H1 (cell line): ENCODE measurements around the gene CCDC30. TPM values are rescaled to one million over a fixed set of nuclear protein-coding genes. Genes with fewer than 3 reads are reported as not detected.

Experiments used
- ASH2L ChIP-seq: fragments of 200-600, 300-600 bp; sonication (generic); IDR thresholded peaks from one replicate; pipeline ENCODE4 v1.7.1; 2017; ENCODE audit warnings: low read length
- CBX5 ChIP-seq: fragments of 300-800, 300-1000 bp; sonication (generic); IDR thresholded peaks from 2 replicates; pipeline ENCODE4 v1.7.1; 2016; ENCODE audit warnings: antibody characterized with exemption, low read length, low read depth
- CHD1 ChIP-seq: IDR thresholded peaks from 2 replicates; pipeline ENCODE4 v1.6.1; 2012; ENCODE audit warnings: low read depth, low read length, improper control_type of control experiment
- CHD7 ChIP-seq: fragments of 300-600 bp; sonication (generic); IDR thresholded peaks from 2 replicates; pipeline ENCODE4 v1.7.1; 2012; ENCODE audit warnings: low read length, moderate library complexity, mild to moderate bottlenecking, inconsistent platforms; ENCODE audit not compliant: insufficient replicate concordance
- CREB1 ChIP-seq: IDR thresholded peaks from 2 replicates; pipeline ENCODE4 v1.6.1; 2012; ENCODE audit warnings: inconsistent platforms
- CTCF ChIP-seq, 3 experiments: IDR thresholded peaks; 1 replicate in 2 of 3; 2 replicates in 1 of 3; pipeline versions ENCODE4 v1.5.1 to v1.6.1; 2011; ENCODE audit warnings: low read length in 3 of 3, mild to moderate bottlenecking in 3 of 3, inconsistent platforms in 2 of 3, low read depth in 1 of 3, moderate library complexity in 1 of 3; ENCODE audit not compliant: insufficient read depth in 1 of 3; ENCODE audit errors: control extremely low read depth in 1 of 3
- KDM5A ChIP-seq: fragments of 200-600 bp; IDR thresholded peaks from 2 replicates; pipeline ENCODE4 v1.7.1; 2012; ENCODE audit warnings: mild to moderate bottlenecking, low read length, inconsistent platforms, mixed read lengths
- RNF2 ChIP-seq: fragments of 200-900, 300-1000 bp; sonication (generic); IDR thresholded peaks from 2 replicates; pipeline ENCODE4 v1.7.1; 2016; ENCODE audit warnings: borderline replicate concordance, low read depth, mild to moderate bottlenecking, antibody characterized with exemption, low read length; ENCODE audit not compliant: poor library complexity, severe bottlenecking; ENCODE audit errors: missing control alignments
- SRF ChIP-seq: IDR thresholded peaks from 2 replicates; pipeline ENCODE4 v1.6.1; 2011; ENCODE audit warnings: mild to moderate bottlenecking, low read depth, low read length, moderate library complexity
- TEAD4 ChIP-seq: IDR thresholded peaks from 2 replicates; pipeline ENCODE4 v1.6.1; 2012; ENCODE audit warnings: low read depth, low read length, inconsistent platforms, mixed read lengths
- polyA plus RNA-seq, 7 experiments: library from polyadenylated mRNA; depleted of rRNA in 3 of 7; stranded (reverse) in 5 of 7; unstranded in 2 of 7; fragments of >200 nt in 5 of 7; fragments of 200-250 nt in 2 of 7; gene quantifications; 1 replicate in 5 of 7; 2 replicates in 1 of 7; 4 replicates in 1 of 7; pipeline versions ENCODE4 v1.2.1 to v1.2.3, GENCODE V29; 2011 to 2013; ENCODE audit warnings: missing spikeins in 2 of 7, mixed read lengths in 2 of 7
- total RNA-seq: library from RNA; stranded (reverse); fragmentation: NEBNext Ultra II Directional; extraction: Animal tissue kit (Norgen Biotek cat#: 25700); gene quantifications from 2 replicates; pipeline ENCODE4 v1.2.1, GENCODE V29; 2021

CCDC30 gene
- total and polyA plus RNA-seq, 2 of the 8 experiments (the other 6 are each of a cell fraction or from before 2014, with no cell fraction given): 0.60 to 1.8 TPM

- TF ChIP-seq CHD7 (no peak), ASH2L (no peak), RNF2 (no peak), CTCF (IDR thresholded peaks at IDR 0.05; ENCODE audit: control extremely low read depth in 1 of 3, insufficient read depth in 1 of 3, low read depth in 1 of 3, low read length in 3 of 3) (no peak), CHD1 (no peak), SRF (no peak), CREB1 (no peak), TEAD4 (no peak), CBX5 (no peak), KDM5A (no peak)
Observed at GRCh38 chr1:42592811-42593210, 129.7 kb downstream of the CCDC30 start (continued).
